ENCODE results near the gene BRIP1.
"Not testable (repeated sequence)": the region's sequence is repeated elsewhere in the genome, so short reads cannot be mapped to it uniquely, and the experiment has no call there.

The BRIP1 gene

DNA sequence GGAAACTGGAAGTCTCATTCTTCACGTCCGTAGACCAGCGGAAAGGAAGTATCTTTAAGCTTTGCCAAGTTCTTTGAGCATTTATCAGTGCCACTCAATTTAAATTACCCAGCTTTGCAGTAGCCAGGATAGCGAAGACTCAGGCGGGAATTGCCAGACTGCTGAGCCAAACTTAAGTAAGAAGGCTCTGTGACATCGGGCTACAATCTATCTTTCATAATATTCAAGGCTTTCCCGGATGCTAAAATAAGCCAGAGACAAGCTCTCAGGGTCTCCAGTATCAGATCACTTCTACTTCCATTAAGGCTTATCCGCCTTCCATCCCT is 436 bp upstream of the BRIP1 start:
- DNase-seq (ENCODE audit: low spot score), result no peak

DNA sequence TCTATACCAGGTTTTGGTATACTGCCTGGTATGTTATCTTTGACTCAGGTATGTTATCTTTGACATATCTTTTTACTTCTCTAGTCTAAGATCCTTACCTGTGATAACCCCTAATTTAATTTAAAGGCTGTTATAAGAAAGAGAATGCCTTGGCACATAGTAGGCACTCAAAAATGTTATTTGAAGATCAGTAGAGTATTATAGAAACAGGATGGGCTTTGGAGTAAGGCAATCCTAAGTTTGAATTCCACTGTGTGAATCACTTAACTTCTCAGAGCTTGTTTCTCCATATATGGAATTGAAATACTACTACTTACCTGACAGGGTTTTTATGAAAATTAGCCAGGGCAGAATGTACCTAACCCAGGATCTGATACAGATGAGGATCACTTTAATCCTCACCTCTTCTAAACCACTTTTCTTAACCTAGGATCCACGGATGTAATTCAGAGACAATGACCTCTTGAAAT is 1.2 kb downstream of the BRIP1 start:
- no peak for DNase-seq (ENCODE audit: low spot score)

DNA sequence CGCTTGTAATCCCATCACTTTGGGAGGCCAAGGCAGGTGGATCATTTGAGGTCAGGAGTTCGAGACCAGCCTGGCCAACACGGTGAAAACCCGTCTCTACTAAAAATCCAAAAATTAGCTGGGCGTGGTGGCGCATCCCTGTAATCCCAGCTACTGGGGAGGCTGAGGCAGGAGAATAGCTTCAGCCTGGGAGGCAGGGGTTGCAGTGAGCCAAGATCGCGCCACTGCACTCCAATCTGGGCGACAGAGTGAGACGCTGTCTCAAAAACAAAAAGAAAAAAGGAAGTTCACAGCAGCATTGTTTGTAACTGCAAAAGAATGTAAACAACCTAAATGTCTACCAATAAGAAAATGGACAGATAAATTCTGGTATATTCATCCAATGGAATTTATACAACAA is 2.9 kb downstream of the BRIP1 start:
- not testable (repeated sequence) for DNase-seq (ENCODE audit: low spot score)

DNA sequence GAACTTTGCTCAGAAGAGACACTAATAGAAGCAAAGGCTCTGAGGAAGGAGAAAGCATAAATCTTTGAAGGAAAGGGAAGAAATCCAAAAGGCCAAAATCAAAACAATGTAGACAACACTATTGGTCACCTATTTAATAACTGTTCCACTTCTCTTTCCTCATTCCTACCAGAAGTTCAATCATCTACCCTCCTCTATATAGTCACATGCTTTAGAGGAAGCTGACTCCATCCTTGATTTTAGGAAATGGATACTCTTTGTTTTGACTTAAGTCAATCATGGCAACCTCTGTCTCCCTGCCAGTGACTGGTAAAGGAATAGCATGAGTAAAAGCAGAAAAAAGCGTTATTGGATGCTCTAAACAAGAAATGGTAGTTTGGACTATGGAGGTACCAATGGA is 7.3 kb downstream of the BRIP1 start:
- DNase-seq (ENCODE audit: low spot score), result no peak

GRCh38 chr17:61852857-61853256 is 10.5 kb downstream of the BRIP1 start:
- DNase-seq (ENCODE audit: low spot score), result no peak

- DNase-seq (ENCODE audit: low spot score), result no peak
Measured at GRCh38 chr17:61849674-61850073, 13.7 kb downstream of the BRIP1 start.

DNA sequence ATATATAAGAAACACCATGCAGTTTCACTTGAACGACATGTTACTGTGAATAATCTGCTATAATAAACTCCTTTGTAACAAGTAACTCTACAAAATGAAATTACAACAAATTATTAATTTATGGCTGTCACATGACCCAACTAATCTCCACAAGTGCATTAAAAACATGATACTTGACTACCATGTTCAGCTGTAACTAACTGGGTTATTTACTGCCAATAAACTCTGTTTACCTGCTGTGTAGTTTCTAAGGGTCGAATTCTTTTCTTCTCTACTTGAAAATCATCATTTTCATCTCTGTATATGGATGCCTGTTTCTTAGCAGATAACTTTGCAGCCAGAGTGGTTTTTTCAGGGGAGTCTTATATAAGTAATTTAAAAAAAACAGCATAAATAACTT is 14.4 kb downstream of the BRIP1 start:
- DNase-seq (ENCODE audit: low spot score), result no peak

DNA sequence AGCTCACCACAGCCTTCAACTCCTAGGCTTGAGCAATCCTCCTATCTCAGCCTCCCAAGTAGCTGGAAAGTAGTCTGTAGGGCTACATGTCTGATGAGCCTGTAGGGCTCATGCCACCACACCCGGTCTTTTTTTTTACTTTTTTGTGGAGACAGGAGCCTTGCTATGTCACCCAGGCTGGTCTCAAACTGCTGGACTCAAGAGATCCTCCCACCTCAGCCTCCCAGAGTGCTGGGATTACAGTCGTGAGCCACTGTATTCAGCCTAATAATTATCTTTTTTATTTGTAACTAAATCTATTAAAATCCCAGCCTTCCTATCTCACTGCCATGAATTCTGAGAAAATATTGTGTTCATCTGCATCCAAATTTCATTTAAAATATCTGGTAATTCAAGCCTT is 15.1 kb downstream of the BRIP1 start:
- no peak for DNase-seq (ENCODE audit: low spot score)

GRCh38 chr17:61847659-61848058 is 15.7 kb downstream of the BRIP1 start:
- DNase-seq (ENCODE audit: low spot score), result no peak

DNA sequence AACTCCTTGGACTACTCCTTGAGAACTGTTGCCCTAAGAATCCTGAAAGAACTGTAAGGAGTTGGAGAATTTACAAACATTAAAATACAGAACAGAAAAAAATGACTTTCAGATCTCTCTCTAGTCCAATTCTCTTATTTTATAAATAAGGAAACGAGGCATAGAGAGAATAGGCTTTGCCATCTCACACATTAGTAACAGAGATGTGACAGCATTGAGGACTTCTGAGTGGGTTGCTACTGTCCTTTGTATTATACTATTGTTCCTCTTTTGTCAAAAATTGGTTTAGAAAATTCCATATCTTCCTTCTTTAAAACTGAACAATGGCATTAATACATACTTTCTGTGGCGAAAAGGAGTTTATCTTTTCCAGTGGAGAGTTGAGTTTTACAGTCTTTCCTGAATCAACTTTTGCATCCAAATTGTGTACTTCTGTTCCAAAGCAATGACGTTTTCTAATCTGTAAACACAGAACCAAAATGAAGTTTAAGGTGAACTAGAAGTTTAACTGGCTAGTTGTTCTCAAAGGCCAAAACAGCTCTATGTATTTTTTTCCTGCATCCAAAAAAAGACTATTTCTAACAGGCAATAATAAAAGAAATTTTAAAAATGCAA is 16.5 kb downstream of the BRIP1 start:
- no peak for DNase-seq (ENCODE audit: low spot score)

DNA sequence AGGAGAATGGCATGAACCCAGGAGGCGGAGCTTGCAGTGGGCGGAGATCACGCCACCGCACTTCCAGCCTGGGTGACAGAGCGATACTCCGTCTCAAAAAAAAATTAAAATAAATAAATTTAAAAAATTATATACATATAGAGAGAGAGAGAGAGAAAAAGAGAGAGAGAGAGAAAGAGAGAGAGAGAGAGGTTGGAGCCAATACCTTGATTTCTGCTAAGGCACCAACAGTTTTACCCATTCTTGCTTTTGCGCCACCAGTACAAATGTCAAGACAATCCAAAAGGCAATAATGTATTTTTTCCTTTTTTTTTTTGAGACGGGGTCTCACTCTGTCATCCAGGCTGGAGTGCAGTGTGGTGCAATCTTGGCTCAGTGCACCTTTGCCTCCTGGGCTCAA is 17.2 kb downstream of the BRIP1 start:
- no peak for DNase-seq (ENCODE audit: low spot score)

- DNase-seq (ENCODE audit: low spot score), result no peak
Measured at GRCh38 chr17:61843435-61843834, 19.9 kb downstream of the BRIP1 start.

DNA sequence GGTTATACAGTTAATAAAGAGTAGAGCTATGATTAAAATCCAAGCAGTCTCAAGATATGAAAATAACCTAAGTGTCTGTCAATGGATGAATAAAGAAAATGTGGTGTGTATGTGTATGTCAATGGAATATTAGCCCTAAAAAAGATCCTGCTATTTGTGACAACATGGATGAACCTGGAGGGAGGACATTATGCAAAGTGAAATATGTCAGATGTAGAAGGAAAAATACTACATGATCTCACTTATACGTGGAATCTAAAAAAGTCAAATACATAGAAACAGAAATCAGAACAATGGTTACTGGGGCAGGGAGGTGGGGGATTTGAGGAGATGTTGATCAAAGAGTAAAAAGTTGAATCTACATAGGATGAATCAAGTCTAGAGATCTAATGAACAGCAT is 20.4 kb downstream of the BRIP1 start:
- no peak for DNase-seq (ENCODE audit: low spot score)

GRCh38 chr17:61839300-61839786 is 24.0 kb downstream of the BRIP1 start:
- DNase-seq (ENCODE audit: low spot score), result no peak

- peak; percentile 61 for DNase-seq (ENCODE audit: low spot score)
Measured at GRCh38 chr17:61837175-61838051, 25.9 kb downstream of the BRIP1 start.

- DNase-seq (ENCODE audit: low spot score), result no peak
Measured at GRCh38 chr17:61836266-61837174, 26.8 kb downstream of the BRIP1 start.

DNA sequence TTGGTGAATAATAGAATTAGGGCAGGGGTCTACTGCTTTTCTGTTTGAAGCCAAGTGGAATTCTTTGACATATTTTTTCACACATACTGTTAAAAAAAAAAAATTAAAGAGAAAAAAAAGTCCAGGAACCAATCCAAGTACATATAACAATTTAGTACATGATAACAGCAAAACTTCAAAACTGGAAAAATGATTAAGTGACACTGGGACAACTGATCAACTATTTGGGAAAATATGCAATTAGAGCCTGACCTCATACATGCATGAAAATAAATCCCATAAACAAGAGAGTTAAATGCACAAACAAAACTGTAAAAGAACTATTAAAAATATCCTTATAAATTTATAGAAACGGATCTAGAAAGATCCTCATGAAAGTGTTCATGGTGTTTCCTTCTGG is 27.7 kb downstream of the BRIP1 start:
- no peak for DNase-seq (ENCODE audit: low spot score)

DNA sequence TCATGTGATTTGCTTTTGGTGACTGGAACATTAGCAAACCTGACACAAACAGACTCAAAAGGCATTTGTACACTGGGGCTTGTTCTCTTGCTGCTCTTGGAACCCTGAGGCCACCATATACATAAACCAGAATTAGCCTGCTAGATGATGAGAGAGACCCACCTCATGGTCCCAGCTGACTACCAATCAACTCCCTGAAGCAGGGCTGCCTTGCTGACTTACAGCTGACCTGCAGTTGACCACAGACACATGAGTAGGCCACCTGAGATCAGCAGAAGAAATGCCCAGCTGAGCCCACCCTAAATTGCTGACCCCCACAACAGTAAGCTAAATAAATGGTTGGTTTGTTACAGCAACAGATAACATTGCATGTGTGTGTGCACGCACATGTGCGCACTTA is 28.7 kb downstream of the BRIP1 start:
- DNase-seq (ENCODE audit: low spot score), result no peak

GRCh38 chr17:61833536-61834193 is 29.7 kb downstream of the BRIP1 start:
- DNase-seq (ENCODE audit: low spot score), result peak; percentile 64

DNA sequence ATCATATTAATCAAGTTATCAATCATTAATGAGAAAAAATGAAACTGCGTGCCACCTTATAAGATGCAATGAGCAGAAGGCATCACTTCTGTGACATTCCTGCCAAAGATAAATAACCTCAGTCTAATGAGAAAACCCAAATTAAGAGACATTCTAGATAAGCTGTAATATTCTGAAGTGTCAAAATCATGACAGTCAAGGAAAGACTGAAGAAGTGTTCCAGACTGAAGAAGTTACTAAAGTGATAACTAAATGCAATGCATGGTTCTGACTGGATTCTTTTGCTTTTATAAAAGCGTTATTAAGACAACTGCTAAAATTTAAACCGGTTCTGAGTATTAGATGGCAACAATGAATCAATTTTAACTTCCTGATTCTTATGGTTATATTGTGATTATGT is 30.9 kb downstream of the BRIP1 start:
- DNase-seq (ENCODE audit: low spot score), result no peak

DNA sequence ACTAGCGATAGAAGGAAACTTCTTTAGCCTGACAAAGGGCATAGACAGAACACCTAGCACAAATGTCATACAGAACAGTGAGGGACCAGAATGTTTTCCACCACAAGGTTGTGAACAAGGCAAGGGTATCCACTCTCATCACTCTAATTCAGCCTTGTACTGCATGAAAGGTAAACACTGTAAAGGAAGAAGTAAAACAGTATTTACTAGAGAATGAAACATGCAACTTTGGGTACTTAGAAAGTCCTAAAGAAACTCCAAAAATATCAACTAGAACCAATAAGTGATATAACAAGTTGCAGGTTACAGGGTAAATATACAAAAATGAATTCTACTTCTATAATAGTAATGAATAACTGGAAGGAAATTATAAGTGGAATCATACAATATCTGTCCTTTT is 32.2 kb downstream of the BRIP1 start:
- no peak for DNase-seq (ENCODE audit: low spot score)

DNA sequence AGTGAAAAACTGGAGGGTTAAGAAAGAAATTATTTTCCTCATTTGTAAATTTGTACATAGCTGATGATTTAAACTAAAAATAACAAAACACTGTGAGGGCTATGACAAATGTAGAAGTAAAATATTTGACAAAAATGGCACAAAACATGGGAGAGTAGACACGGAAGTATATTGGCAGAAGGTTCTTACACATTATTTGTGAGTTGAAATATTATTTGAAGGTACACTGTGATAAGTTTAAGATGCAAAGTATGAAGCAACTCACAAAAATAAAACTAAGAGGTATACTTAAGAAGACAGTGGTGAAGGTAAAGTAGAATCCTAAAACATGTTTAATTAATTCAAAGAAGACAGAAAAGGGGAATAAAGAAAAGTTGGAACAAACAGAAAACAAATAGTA is 34.6 kb downstream of the BRIP1 start:
- no peak for DNase-seq (ENCODE audit: low spot score)

Measured in GM03348 (cell line).